HPDE6-E6E7 (cell line): Measurements from ENCODE around the gene THY1.

ENCODE experiments used
- DNase-seq: peaks from one replicate; pipeline ENCODE4 v3.0.0; 2011; ENCODE audit warnings: missing footprints; ENCODE audit errors: extremely low spot score

THY1 gene

DNA sequence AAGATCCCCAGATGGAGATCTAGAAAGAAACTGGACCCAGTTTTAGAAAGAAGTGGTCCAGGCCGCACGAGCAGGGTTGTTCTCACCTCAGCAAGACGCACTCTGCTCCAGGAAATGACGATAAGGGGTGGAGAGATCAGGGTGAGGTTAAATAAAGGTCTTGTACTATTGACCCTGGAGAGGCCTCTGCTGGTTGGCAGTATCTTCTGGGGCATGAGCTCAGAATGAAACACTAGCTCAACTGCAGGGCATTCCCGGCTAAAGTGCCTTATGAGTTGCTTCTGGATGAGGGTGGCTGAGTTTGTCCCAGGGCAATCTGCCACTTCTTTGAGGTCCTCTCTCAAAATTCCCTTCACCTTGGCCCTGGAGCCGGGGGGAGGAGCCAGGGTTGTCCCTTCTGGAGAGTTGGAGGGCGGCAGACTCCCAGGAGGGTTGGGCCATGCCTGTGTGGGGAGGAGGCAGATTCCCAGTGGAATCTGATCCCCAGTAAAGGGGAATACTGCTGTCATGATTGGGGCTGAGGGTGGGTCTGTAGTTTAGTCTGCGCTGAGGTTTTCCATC lies 52.4 kb downstream of the THY1 start:
- DNase-seq: no peak

DNA sequence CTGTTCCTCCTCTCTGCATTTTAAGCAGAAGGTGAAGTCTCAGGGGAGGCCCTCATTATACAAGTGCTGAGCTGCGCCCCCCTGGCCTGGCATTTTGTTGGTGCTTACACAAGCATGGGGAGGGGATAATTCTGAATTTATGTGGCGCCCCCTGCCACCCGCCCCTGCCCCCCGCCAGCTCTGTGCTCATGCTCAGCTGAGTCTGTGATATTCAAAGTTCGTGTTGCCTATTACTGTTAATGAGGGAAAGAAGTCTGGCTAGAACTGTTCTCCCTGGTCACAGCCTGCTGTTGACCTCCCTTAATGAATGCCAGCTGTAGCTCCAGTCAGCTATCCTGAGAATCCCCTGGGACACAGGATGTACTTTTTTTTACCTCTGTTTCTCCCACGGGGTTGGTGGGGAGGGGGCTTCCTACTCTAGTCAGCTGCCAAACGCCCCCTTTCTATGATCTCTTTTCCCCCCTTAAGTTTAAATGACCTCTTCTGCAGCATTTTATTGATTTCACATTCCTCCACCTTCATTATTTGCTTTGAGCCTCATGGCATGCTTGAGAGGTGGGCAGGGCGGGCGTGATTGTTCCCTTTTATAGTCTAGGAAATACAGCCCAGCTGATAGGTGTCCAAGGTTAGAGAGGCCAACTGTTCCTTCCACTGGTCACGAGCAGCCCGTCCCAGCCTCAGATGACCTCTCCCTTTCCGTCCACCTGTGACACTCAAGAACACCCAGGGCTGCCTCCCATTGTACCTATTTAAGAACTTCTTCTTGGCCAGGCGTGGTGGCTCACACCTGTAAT lies 53.6 kb downstream of the THY1 start:
- no peak for DNase-seq

DNA sequence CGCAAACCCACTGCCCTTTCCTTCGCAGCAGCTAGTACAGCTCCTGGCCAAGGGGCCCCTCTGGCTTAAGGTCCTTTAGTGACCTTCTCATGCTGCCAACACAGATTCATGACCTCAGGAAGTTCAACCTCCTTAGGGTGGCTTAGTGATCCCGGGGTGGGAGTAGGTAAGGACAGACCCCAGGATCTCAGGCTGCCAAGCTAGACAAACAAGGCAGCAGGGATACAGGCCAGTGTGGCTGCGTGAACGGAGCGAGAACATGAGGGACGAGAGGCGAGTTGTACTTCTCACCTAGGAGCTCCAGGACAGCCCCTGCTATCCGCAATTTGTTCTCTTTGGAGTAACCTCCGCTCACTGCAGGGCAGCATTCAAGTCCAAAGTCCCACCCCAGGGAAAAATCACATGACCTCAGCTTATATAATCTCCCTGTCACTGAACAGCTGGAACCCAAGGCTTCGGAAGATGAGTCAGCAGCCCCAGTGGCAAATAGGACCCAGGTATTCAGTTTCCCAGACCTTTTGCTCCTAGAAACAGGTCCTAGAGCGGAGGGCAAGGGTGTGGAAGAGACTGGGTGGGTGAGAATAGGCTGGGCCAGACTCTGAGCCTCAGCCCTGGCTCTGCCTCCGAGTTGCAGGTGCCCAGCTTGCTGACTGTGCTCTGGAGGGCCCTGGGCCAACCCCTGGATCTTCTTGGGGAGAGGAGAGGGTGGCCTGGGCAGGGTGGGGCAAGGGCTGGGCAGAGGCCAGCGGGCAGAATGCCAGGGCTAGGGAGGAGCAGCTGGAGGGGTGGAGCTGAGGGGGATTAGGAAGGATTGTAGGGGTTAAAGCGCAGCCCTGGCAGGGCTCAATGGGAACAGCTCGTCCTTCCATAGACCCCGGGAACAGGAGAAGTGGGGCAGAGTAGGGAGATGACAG lies 54.6 kb downstream of the THY1 start:
- no peak for DNase-seq

DNA sequence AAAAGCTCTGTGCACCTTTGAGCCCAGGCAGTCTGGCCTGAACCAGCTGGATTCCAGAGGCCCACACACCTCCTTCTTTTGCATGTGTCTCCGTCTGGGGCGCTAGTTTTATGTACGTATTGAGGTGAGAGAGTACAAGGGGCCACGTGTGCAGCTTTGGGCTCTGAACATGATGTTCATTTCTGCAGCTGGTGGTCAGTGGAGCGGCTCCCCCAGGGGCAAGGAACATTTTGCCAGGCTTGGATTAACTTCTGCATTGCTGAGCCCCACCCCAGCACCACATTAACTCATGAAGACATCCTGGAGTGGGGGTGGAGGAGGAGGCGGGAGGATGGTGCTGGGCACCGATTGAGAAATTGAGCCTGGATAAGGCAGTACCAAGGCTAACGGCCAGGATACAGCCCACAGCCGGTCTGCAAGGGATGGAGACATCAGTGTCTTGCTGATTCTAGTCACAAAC lies 55.3 kb downstream of the THY1 start:
- DNase-seq: no peak
